Ascending aorta (tissue), 2 donors: ENCODE measurements around the gene PARVA. TPM values are rescaled to one million over a fixed set of nuclear protein-coding genes. Genes with fewer than 3 reads are reported as not detected.

Experiments used
- DNase-seq, 2 donors: peaks; one replicate each; pipeline ENCODE4 v3.0.0-alpha.2; 2019; ENCODE audit warnings: low spot score in 2 of 2
- H3K27ac ChIP-seq, 2 donors: fragments of 200-600 bp; sonication (generic); one replicate each; pipeline ENCODE4 v1.5.1; 2016 to 2017; ENCODE audit warnings: mild to moderate bottlenecking in 1 of 2
- H3K27me3 ChIP-seq: fragments of 200-600 bp; sonication (generic); one replicate; pipeline ENCODE4 v1.5.1; 2017
- H3K36me3 ChIP-seq, 2 donors: fragments of 200-600 bp; sonication (generic); one replicate each; pipeline ENCODE4 v1.5.1; 2016
- H3K4me1 ChIP-seq, 2 donors: fragments of 200-600 bp; sonication (generic); one replicate each; pipeline ENCODE4 v1.5.1; 2016 to 2017; ENCODE audit warnings: mild to moderate bottlenecking in 1 of 2
- H3K4me3 ChIP-seq, 2 donors: fragments of 200-600 bp; sonication (generic); one replicate each; pipeline ENCODE4 v1.5.1; 2016 to 2017; ENCODE audit warnings: mild to moderate bottlenecking in 1 of 2
- H3K9me3 ChIP-seq, 2 donors: fragments of 200-600 bp; sonication (generic); one replicate each; pipeline ENCODE4 v1.5.1; 2016
- intact Hi-C: fragments of 100-400 bp; cut with DNase I; formaldehyde crosslinking; loops from one replicate; pipeline ENCODE4 v1.15.1; 2023
- total RNA-seq: library from RNA; depleted of rRNA; stranded (reverse); fragments of >200 nt; gene quantifications from one replicate; pipeline ENCODE4 v1.1.0, GENCODE V29; 2016
- TF ChIP-seq, protein P1 (sequence below), 3 experiments: fragments of 200-600 bp in 2 of 3; fragments of 450-650 bp in 1 of 3; sonication (generic) in 2 of 3; IDR thresholded peaks; one replicate each; pipeline ENCODE4 v1.5.1; 2016 to 2019; ENCODE audit warnings: antibody characterized with exemption in 3 of 3, mild to moderate bottlenecking in 1 of 3, moderate library complexity in 1 of 3

Gene PARVA
- total RNA-seq, 1 donor from 2014 or later, result 51.6 TPM

DNA sequence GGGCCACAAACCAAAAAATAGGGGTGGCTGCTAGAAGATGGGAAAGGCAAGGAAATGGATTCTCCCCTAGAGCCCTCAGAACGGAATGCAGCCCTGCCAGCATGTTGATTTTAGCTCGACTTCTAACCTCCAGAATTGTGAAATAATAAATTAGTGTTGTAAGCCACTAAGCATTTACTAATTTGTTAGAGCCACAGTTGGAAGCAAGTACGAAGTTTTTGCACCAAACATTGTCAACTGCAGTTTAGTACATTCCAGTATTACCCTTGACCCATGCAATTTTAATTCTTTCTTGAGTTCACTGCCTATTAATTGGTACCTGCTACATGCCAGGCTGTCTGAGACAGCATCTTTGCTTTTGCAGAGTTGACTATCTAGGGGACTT lies 32.2 kb downstream of the PARVA start:
- DNase-seq, result no peak
- TF ChIP-seq, protein P1, sequence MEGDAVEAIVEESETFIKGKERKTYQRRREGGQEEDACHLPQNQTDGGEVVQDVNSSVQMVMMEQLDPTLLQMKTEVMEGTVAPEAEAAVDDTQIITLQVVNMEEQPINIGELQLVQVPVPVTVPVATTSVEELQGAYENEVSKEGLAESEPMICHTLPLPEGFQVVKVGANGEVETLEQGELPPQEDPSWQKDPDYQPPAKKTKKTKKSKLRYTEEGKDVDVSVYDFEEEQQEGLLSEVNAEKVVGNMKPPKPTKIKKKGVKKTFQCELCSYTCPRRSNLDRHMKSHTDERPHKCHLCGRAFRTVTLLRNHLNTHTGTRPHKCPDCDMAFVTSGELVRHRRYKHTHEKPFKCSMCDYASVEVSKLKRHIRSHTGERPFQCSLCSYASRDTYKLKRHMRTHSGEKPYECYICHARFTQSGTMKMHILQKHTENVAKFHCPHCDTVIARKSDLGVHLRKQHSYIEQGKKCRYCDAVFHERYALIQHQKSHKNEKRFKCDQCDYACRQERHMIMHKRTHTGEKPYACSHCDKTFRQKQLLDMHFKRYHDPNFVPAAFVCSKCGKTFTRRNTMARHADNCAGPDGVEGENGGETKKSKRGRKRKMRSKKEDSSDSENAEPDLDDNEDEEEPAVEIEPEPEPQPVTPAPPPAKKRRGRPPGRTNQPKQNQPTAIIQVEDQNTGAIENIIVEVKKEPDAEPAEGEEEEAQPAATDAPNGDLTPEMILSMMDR (IDR thresholded peaks at IDR 0.05), result no peak

DNA sequence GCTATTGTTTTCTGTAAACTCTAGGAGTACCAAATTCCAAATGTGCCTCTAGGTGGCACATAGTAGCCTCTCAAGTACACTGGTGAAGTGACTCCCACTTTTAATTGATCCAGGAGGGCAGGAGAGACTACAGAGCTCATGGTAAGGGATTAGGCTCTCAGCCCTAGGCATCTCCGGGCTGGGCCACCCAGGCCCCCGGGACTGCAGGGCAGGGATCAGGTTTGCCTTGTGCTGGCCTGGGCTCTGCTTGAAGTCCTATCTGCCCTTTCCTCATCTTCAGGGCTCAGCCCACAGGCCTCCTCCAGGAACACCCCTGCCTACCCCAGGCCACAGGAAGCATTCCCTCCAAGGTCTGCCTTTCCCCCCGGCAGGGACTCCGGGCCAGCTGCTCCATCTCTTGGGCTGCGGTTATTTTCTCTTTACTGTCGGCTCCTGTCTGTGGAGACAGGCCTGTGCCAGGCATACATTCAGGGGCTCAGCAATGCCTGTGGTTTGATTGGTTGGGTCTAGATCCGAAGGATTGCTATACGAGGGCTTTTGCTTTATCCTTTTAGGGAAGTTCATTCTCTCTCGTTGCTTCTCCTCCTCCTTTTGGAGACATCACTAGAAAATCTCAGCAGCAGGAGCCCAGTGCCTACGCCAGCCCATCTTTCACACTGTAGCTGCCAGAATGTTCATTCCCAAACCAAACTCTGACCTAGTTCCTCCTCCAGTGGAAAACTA lies 32.8 kb downstream of the PARVA start:
- Histone ChIP-seq H3K4me3 (peak overlapping the region in 1 of 2 donors; percentile 41), H3K27ac (peak overlapping the region; percentile 85)

More for the DNA sequence above, 32.2 kb downstream of the PARVA start:
- no peaks in the 10 kb centered on the region for H3K36me3 ChIP-seq
- H3K9me3 ChIP-seq, result no peaks in the 10 kb centered on the region
- intact Hi-C loops, result loop anchor here (5.0 kb wide), 2 partner anchors 263 to 483 kb away; partner anchors contain the start of gene TEAD1
- H3K27ac ChIP-seq, result peak overlapping the region; percentile 85
- peaks cover 13 to 45% of the 10 kb centered on the region in 2 donors for H3K4me1 ChIP-seq
- H3K4me3 ChIP-seq, result no peak overlapping the region
- no peaks in the 10 kb centered on the region for H3K27me3 ChIP-seq

DNA sequence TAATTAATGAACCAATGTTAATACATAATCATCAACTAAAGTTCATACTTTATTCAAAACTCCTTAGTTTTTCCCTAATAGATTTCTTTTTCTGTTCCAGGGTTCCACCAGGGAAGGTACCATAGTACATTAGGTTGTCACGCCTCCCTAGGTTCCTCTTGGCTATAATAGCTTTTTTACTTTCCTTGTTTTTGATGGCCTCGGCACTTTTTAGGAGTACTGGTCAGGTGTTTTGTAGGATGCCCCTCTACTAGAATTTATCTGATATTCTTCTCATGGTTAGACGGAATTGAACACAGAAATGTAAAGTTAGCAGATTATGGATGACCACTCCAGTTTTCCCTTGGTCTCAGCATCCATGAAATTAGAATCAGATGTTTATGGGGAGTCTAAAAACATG lies 34.0 kb downstream of the PARVA start:
- H3K27me3 ChIP-seq, result no peaks in the 10 kb centered on the region
- peak overlapping the region; percentile 85 for H3K27ac ChIP-seq
- no peaks in the 10 kb centered on the region for H3K36me3 ChIP-seq
- TF ChIP-seq, protein P1 (IDR thresholded peaks at IDR 0.05), result no peak
- H3K9me3 ChIP-seq, result no peaks in the 10 kb centered on the region
- intact Hi-C loops, result loop anchor here (5.0 kb wide), 2 partner anchors 261 to 481 kb away; partner anchors contain the start of gene TEAD1
- no peak overlapping the region for H3K4me3 ChIP-seq
- H3K4me1 ChIP-seq, result peaks cover 12 to 40% of the 10 kb centered on the region in 2 donors
- no peak for DNase-seq

More for the DNA sequence above, 32.8 kb downstream of the PARVA start:
- no peak for DNase-seq
- no peaks in the 10 kb centered on the region for H3K9me3 ChIP-seq
- H3K36me3 ChIP-seq, result no peaks in the 10 kb centered on the region
- no peaks in the 10 kb centered on the region for H3K27me3 ChIP-seq
- TF ChIP-seq, protein P1 (IDR thresholded peaks at IDR 0.05), result peak in 1 of 3 experiments; percentile 26
- peaks cover 12 to 40% of the 10 kb centered on the region in 2 donors for H3K4me1 ChIP-seq
- intact Hi-C loops, result loop anchor here (5.0 kb wide), 2 partner anchors 262 to 482 kb away; partner anchors contain the start of gene TEAD1

DNA sequence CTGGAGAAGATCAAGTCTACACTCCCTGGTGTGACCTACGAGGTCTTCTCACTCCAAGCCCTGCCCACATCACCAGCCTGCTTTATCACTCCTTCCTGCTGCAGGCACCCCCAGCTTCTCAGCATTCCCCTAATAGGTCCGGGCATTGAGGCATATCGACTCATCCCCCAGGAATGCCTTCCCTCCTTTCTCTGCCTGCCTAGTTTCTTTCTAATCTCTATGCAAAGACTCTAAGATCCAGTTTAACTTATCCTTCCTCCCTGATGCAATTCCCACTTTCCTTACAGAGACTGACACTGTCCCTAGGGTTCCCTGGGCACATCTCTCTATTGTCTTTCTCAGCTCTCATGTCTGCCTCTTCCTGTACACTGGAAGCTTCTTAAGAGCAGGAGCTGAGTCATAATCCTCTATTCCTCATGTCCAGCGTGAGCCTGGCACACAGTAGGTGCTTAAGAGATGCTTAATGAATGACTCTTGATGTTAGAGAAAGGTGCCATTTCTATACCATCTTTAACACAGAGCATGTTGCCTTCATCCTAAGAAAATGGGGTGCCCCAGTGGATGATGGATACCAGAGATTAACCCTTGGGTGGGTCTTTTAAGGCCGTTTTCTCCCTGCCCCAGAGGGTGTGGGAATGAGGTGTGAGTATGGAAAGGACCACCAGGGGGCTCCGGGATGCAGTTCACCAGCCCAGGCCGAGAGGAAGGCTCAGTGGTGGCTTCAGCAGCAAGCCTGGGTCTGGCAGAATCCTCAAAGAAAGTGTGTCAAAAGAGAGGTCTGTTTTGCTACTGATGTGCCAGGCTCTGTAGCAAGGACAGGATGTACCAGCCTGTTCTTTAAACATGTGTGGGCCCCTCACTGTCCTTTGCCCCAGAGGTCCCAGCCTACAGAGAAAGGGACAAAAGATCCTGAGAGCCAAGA lies 34.7 kb downstream of the PARVA start:
- Histone ChIP-seq H3K36me3 (no peaks in the 10 kb centered on the region), H3K9me3 (no peaks in the 10 kb centered on the region), H3K27ac (peak overlapping the region; percentile 85), H3K4me1 (peaks cover 12 to 41% of the 10 kb centered on the region in 2 donors), H3K27me3 (no peaks in the 10 kb centered on the region), H3K4me3 (no peak overlapping the region)
- intact Hi-C loops, result loop anchor here (1.0 to 5.0 kb wide), 4 partner anchors 23 to 480 kb away; partner anchors contain the start of genes PARVA and TEAD1
- DNase-seq, result peak in 1 of 2 donors; percentile 89
- TF ChIP-seq, protein P1 (IDR thresholded peaks at IDR 0.05), result peak; percentile 69 to 75 (median 69)
